Tibial nerve (tissue), 4 donors: Measurements from ENCODE around the gene CPN1.

ENCODE experiments used
- CTCF ChIP-seq, 5 experiments: fragments of 200-600 bp in 3 of 5; fragments of 450-650 bp in 2 of 5; sonication (generic) in 3 of 5; IDR thresholded peaks; one replicate each; pipeline ENCODE4 v1.5.1; 2016 to 2019; ENCODE audit warnings: antibody characterized with exemption in 5 of 5, mild to moderate bottlenecking in 3 of 5, moderate library complexity in 2 of 5
- EP300 ChIP-seq, 2 donors: sonication (generic); formaldehyde crosslinking; IDR thresholded peaks; one replicate each; pipeline ENCODE4 v1.6.1; 2017; ENCODE audit warnings: antibody characterized with exemption in 2 of 2, mild to moderate bottlenecking in 1 of 2
- POLR2A ChIP-seq, 2 donors: fragments of 450-650 bp; IDR thresholded peaks; one replicate each; pipeline ENCODE4 v1.6.1; 2017; ENCODE audit warnings: antibody characterized with exemption in 2 of 2, mild to moderate bottlenecking in 2 of 2, moderate library complexity in 2 of 2

DNA sequence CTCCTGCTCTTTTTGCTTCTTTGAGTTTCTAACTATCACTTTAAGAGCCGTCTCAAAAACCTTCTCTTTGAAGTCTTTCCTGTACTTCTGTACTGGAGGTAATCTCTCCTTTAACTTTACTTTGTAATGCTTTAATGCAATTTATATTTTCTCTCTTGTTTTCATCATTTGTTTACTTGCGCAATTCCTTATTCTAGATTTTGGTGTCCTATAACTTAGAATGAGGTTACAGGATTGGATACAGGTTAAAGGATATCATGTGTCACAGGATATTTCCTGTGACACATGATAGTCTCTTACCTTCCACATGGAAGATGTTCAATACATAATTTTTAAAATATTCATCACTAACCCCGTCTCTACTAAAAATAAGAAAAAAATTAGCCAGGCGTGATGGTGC, 42.4 kb upstream of the CPN1 start:
- TF ChIP-seq CTCF (IDR thresholded peaks at IDR 0.05): no peak
- TF ChIP-seq POLR2A (IDR thresholded peaks at IDR 0.05): no peak
- TF ChIP-seq EP300 (IDR thresholded peaks at IDR 0.05): no peak
